ENCODE measurements around the gene PSME2. TPM values are rescaled to one million over a fixed set of nuclear protein-coding genes. Genes with fewer than 3 reads are reported as not detected.

PSME2 gene
- polyA plus RNA-seq, 1 donor: 243 TPM

DNA sequence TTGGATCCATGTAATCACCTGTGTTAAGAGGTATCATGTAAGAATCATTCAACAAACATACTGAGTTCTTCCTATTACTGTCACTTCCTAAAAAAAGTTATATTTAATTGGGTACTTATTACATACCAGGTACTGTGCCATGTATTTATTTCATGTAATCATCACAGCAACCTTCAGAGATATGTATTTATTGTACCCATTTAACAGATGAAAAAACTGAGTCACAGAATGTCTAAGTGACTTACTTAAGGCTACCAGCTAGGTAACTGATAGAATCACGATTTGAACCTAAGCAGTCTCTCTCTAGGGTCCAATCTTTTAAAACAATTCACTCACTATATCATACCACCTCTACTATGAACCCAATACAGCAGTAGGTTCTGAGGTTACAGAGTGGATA lies 2.0 kb downstream of the PSME2 start:
- Histone ChIP-seq H3K36me3 (ENCODE audit: control insufficient read depth, insufficient read depth, low read length) (peaks cover 26% of the 10 kb centered on the region), H3K4me3 (ENCODE audit: low read length) (no peak overlapping the region), H3K27me3 (ENCODE audit: control insufficient read depth, insufficient read depth, low read length) (no peaks in the 10 kb centered on the region), H3K27ac (ENCODE audit: low read length) (no peak overlapping the region), H3K9me3 (ENCODE audit: control insufficient read depth, low read depth, low read length) (no peaks in the 10 kb centered on the region), H3K4me1 (ENCODE audit: control insufficient read depth, insufficient read depth, low read length) (peaks cover 46% of the 10 kb centered on the region)
- WGBS (ENCODE audit: insufficient coverage, low lambda C conversion rate): no CpG with 5 or more reads among the region's 1 CpG
- no peak for DNase-seq

- Histone ChIP-seq H3K4me3 (ENCODE audit: low read length) (no peak overlapping the region), H3K4me1 (ENCODE audit: control insufficient read depth, insufficient read depth, low read length) (peaks cover 52% of the 10 kb centered on the region), H3K27me3 (ENCODE audit: control insufficient read depth, insufficient read depth, low read length) (no peaks in the 10 kb centered on the region), H3K36me3 (ENCODE audit: control insufficient read depth, insufficient read depth, low read length) (peaks cover 28% of the 10 kb centered on the region), H3K27ac (ENCODE audit: low read length) (no peak overlapping the region), H3K9me3 (ENCODE audit: control insufficient read depth, low read depth, low read length) (no peaks in the 10 kb centered on the region)
- no peak for DNase-seq
- no CpG with 5 or more reads among the region's 2 CpGs for WGBS (ENCODE audit: insufficient coverage, low lambda C conversion rate)
Observed at GRCh38 chr14:24143511-24143910, 2.9 kb downstream of the PSME2 start.

DNA sequence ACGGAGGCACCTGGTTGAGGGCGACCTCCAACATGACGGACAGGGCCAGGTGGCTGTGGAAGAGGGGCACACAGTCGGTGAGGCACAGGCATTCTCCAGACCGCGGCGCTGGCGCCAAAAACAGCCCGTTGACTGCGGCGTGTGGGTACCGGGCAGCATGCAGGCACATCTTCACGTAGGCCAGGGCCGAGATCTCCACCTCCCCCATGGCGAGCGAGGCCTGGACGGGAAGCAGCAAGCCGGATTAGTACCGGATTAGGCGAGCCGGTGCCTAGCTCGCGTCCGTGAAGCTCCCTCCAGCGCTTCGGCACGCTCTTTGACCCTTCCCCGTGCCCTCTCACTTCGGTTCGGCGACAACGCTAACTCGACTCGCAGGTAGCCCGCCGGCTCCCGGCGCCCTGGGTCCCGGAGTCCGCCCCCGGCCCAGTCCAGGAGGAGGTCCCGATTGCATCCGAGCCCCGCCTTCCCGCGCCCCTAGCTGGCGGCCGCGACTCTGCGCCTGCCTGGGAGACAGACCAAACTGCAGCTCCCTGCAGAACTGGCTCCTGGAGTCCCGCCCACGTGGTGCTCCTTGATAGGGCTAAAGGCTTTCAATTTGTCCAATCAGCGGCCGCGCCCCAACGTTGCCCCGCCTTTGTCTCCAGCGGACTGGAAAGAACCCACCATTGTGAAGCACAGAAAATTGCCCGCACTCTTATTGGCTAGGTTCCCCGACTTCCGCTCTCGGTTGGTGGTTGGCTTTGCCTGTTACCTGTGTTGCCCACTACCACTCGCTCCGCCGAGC lies 5.1 kb downstream of the PSME2 start, which contains the start of gene EMC9:
EMC9 (minus strand) TSS at position 495 of the 784 bp plus-strand sequence; CDS start at position 208, 287 bp downstream.
- WGBS (ENCODE audit: insufficient coverage, low lambda C conversion rate): no CpG with 5 or more reads among the region's 65 CpGs
- H3K4me1 ChIP-seq (ENCODE audit: control insufficient read depth, insufficient read depth, low read length): peaks cover 62% of the 10 kb centered on the region

DNA sequence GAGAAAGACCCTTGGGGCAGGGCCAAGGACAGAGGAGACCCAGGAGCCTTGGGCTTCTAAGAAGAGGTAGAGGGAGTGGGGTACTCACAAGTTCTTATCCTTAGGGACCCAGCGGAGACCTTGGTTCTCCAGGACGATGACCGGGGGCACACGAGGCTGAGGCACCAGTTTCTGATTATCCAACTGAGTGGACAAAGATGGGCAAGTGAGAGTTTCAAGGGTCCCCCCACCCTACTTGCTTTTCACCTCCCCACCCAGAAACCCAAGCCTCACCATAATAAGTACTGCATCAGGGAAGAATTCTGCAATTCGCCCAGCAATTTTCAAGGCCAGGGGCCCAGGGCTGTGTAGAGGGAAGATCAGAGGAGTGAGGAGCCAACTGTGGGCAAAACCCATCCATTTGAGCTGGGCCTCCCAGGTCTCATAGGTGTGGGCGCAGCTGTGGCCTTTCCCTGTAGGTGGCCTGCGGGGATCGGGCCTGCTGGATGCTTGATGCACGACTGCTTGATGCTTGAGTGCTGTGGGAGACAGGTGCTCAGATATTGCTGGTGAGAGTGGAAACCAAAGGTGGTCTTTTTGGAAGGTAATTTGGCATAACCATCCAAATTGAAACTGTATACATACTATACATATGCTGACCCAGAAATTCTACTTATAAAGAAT lies 7.0 kb downstream of the PSME2 start:
- H3K4me3 ChIP-seq (ENCODE audit: low read length): no peak overlapping the region
- no peak for DNase-seq
- H3K27me3 ChIP-seq (ENCODE audit: control insufficient read depth, insufficient read depth, low read length): no peaks in the 10 kb centered on the region
- H3K36me3 ChIP-seq (ENCODE audit: control insufficient read depth, insufficient read depth, low read length): peaks cover 38% of the 10 kb centered on the region
- H3K9me3 ChIP-seq (ENCODE audit: control insufficient read depth, low read depth, low read length): no peaks in the 10 kb centered on the region
- H3K27ac ChIP-seq (ENCODE audit: low read length): no peak overlapping the region
- no CpG with 5 or more reads among the region's 9 CpGs for WGBS (ENCODE audit: insufficient coverage, low lambda C conversion rate)
- H3K4me1 ChIP-seq (ENCODE audit: control insufficient read depth, insufficient read depth, low read length): peaks cover 52% of the 10 kb centered on the region

More for the DNA sequence above, 5.1 kb downstream of the PSME2 start, which contains the start of gene EMC9:
- DNase-seq: peak; percentile 99 to 100
- H3K36me3 ChIP-seq (ENCODE audit: control insufficient read depth, insufficient read depth, low read length): peaks cover 40% of the 10 kb centered on the region
- peak within 1 kb of the TSS; percentile 91 for H3K4me3 ChIP-seq (ENCODE audit: low read length)
- H3K9me3 ChIP-seq (ENCODE audit: control insufficient read depth, low read depth, low read length): no peaks in the 10 kb centered on the region
- no peaks in the 10 kb centered on the region for H3K27me3 ChIP-seq (ENCODE audit: control insufficient read depth, insufficient read depth, low read length)
- peak within 1 kb of the TSS; percentile 95 for H3K27ac ChIP-seq (ENCODE audit: low read length)

DNA sequence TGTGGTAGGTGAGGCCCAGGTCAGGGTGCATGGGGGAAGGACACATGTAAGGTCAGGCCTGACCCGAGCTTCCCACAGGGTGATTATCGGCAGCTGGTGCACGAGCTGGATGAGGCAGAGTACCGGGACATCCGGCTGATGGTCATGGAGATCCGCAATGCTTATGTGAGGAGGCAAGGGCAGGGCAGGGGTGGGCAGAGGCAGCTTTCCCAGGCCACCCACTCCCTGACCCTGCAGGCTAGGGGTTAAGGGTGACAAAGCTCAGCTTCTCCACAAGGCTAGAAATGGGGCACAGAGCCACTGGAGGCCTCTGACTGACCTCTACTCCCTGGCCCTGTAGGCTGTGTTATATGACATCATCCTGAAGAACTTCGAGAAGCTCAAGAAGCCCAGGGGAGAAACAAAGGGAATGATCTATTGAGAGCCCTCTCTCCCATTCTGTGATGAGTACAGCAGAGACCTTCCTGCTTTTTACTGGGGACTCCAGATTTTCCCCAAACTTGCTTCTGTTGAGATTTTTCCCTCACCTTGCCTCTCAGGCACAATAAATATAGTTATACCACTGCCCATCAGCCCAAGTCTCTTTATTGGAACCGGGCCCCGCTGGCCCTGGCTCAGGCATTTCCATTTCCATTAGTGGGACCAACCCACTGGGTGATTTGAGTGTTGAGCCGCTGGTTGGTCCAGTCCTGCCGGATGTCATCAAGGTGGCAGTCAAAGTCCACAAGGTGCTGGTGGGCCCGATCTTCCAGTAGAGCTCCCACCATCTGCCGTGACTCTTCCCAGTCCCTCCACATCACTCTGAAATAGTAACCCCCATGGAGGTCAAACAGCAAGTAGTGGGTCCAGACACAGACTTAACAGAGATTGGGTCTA lies 7.8 kb downstream of the PSME2 start:
- Histone ChIP-seq H3K36me3 (ENCODE audit: control insufficient read depth, insufficient read depth, low read length) (peaks cover 32% of the 10 kb centered on the region), H3K27ac (ENCODE audit: low read length) (no peak overlapping the region), H3K4me3 (ENCODE audit: low read length) (no peak overlapping the region), H3K27me3 (ENCODE audit: control insufficient read depth, insufficient read depth, low read length) (no peaks in the 10 kb centered on the region), H3K4me1 (ENCODE audit: control insufficient read depth, insufficient read depth, low read length) (peaks cover 48% of the 10 kb centered on the region), H3K9me3 (ENCODE audit: control insufficient read depth, low read depth, low read length) (no peaks in the 10 kb centered on the region)
- no CpG with 5 or more reads among the region's 13 CpGs for WGBS (ENCODE audit: insufficient coverage, low lambda C conversion rate)
- no peak for DNase-seq

GRCh38 chr14:24137529-24138395 lies 8.6 kb downstream of the PSME2 start:
- peaks cover 39% of the 10 kb centered on the region for H3K4me1 ChIP-seq (ENCODE audit: control insufficient read depth, insufficient read depth, low read length)
- peaks cover 26% of the 10 kb centered on the region for H3K36me3 ChIP-seq (ENCODE audit: control insufficient read depth, insufficient read depth, low read length)
- H3K4me3 ChIP-seq (ENCODE audit: low read length): no peak overlapping the region
- no CpG with 5 or more reads among the region's 8 CpGs for WGBS (ENCODE audit: insufficient coverage, low lambda C conversion rate)
- no peaks in the 10 kb centered on the region for H3K9me3 ChIP-seq (ENCODE audit: control insufficient read depth, low read depth, low read length)
- no peak overlapping the region for H3K27ac ChIP-seq (ENCODE audit: low read length)
- H3K27me3 ChIP-seq (ENCODE audit: control insufficient read depth, insufficient read depth, low read length): no peaks in the 10 kb centered on the region
- no peak for DNase-seq

- WGBS (ENCODE audit: insufficient coverage, low lambda C conversion rate): no CpG with 5 or more reads among the region's 13 CpGs
- DNase-seq: peak in 1 of 2 donors; percentile 27
Observed at GRCh38 chr14:24136684-24137528, 9.5 kb downstream of the PSME2 start.

DNA sequence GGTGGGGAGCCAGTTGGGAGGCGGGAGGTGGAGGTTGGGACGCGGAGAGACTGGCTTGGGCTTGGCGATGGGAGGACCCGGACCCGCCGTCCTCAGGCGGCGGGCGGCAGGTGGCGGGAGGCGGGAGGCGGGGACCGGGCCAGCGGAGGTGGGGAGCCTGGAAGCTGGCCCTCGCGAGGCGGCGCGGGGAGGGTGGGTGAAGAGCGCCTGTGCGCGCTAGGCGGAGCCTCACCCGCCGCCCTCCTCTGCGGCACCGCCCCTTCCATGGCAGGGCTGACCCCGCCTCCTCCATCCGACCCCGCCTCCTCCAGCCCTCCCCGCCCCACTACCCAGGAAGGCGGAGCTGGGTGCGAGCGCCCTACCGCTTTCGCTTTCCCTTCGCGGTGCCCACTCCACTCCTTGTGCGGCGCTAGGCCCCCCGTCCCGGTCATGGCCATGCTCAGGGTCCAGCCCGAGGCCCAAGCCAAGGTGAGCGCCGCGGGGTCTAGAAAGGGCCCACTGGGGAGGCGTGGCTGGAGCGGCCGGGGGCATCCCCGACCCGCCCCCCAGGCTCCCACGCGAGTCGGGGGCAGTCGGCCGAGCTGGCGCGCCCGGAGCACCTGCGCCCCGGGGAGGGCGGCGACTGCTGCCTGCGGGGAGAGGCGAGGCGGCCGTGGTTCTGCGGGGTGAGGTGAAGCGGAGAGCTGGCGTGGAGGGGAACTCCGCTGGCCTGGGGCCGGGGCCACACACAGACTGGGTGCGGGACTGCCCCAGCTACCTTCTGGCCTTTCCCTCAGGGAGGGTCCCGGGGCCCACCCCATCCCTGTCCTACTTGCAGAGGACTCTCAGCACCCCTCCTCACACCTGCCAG lies 10.4 kb downstream of the PSME2 start, which contains the start of gene PSME1:
PSME1 (plus strand) TSS at position 361 of the 850 bp plus-strand sequence; CDS start at position 430, 69 bp downstream.
- Histone ChIP-seq H3K4me1 (ENCODE audit: control insufficient read depth, insufficient read depth, low read length) (peaks cover 33% of the 10 kb centered on the region), H3K27ac (ENCODE audit: low read length) (peak within 1 kb of the TSS; percentile 85), H3K36me3 (ENCODE audit: control insufficient read depth, insufficient read depth, low read length) (peaks cover 29% of the 10 kb centered on the region), H3K27me3 (ENCODE audit: control insufficient read depth, insufficient read depth, low read length) (no peaks in the 10 kb centered on the region), H3K4me3 (ENCODE audit: low read length) (peak within 1 kb of the TSS; percentile 83), H3K9me3 (ENCODE audit: control insufficient read depth, low read depth, low read length) (no peaks in the 10 kb centered on the region)
- no CpG with 5 or more reads among the region's 75 CpGs for WGBS (ENCODE audit: insufficient coverage, low lambda C conversion rate)
- DNase-seq: peak; percentile 95 to 97

More at GRCh38 chr14:24136684-24137528, 9.5 kb downstream of the PSME2 start:
- Histone ChIP-seq H3K36me3 (ENCODE audit: control insufficient read depth, insufficient read depth, low read length) (peaks cover 29% of the 10 kb centered on the region), H3K27me3 (ENCODE audit: control insufficient read depth, insufficient read depth, low read length) (no peaks in the 10 kb centered on the region), H3K9me3 (ENCODE audit: control insufficient read depth, low read depth, low read length) (no peaks in the 10 kb centered on the region), H3K4me1 (ENCODE audit: control insufficient read depth, insufficient read depth, low read length) (peaks cover 33% of the 10 kb centered on the region), H3K27ac (ENCODE audit: low read length) (peak overlapping the region; percentile 70), H3K4me3 (ENCODE audit: low read length) (peak overlapping the region; percentile 83)

Data from large intestine (tissue), 3 donors.